Measurements from ENCODE around the gene NUDT13. TPM values are rescaled to one million over a fixed set of nuclear protein-coding genes. Genes with fewer than 3 reads are reported as not detected.
"Not testable (repeated sequence)": the region's sequence is repeated elsewhere in the genome, so short reads cannot be mapped to it uniquely, and the experiment has no call there.

NUDT13 gene
- total RNA-seq, 1 experiment from 2014 or later = 1.8 TPM

- H3K4me3 Mint-ChIP-seq (ENCODE audit: unreplicated experiment) = no peak overlapping the region
- TF ChIP-seq, protein P1, sequence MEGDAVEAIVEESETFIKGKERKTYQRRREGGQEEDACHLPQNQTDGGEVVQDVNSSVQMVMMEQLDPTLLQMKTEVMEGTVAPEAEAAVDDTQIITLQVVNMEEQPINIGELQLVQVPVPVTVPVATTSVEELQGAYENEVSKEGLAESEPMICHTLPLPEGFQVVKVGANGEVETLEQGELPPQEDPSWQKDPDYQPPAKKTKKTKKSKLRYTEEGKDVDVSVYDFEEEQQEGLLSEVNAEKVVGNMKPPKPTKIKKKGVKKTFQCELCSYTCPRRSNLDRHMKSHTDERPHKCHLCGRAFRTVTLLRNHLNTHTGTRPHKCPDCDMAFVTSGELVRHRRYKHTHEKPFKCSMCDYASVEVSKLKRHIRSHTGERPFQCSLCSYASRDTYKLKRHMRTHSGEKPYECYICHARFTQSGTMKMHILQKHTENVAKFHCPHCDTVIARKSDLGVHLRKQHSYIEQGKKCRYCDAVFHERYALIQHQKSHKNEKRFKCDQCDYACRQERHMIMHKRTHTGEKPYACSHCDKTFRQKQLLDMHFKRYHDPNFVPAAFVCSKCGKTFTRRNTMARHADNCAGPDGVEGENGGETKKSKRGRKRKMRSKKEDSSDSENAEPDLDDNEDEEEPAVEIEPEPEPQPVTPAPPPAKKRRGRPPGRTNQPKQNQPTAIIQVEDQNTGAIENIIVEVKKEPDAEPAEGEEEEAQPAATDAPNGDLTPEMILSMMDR (IDR thresholded peaks at IDR 0.05; ENCODE audit: unreplicated experiment) = no peak
- H3K9me3 Mint-ChIP-seq (ENCODE audit: unreplicated experiment) = no peaks in the 10 kb centered on the region
- POLR2A ChIA-PET = interaction anchor here (1.1 to 2.7 kb wide), 3 partner anchors 24 to 38 kb away, joined by 3 to 10 read pairs (median 9); partner anchors contain the start of genes NUDT13 and P4HA1
- CTCF ChIA-PET = interaction anchor here (0.7 to 1.2 kb wide), 2 partner anchors 24 to 1088 kb away, joined by 3 to 4 read pairs; no protein-coding TSS in a partner anchor
- H3K4me1 Mint-ChIP-seq (ENCODE audit: insufficient read depth, unreplicated experiment) = peaks cover 6% of the 10 kb centered on the region
- H3K36me3 Mint-ChIP-seq (ENCODE audit: insufficient read depth, unreplicated experiment) = peaks cover 100% of the 10 kb centered on the region
- H3K27me3 Mint-ChIP-seq (ENCODE audit: insufficient read depth, unreplicated experiment) = no peaks in the 10 kb centered on the region
- no peak overlapping the region for H3K27ac Mint-ChIP-seq (ENCODE audit: low read depth, unreplicated experiment)
- no peak for DNase-seq (ENCODE audit: unreplicated experiment)
- intact Hi-C loops (cut with micrococcal nuclease) = loop anchor here (5.0 kb wide), 1 partner anchor 37 kb away; the partner anchor contains the start of gene P4HA1
- BruUV-seq (replicated peaks) = no TSS peak
These were observed 24.5 kb downstream of the NUDT13 start for GRCh38 chr10:73134727-73135126.

DNA sequence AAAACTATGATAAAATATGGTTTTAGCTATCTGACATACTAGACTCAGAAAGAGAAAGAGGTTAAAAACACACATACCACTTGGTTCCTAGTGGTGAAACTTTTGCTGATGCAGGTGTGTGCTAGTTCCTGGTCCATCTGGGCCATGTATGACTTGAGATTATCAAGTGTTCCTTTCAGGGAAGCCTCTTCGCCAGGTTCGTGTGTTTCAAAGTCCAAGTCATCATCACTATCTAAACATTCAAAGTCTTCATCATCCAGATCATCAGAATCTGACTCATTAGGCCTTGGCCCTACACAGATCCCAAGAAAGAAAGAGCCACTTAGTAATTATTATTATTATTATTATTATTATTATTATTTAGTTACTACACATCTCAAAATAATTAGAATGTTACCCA, 26.4 kb downstream of the NUDT13 start:
- POLR2A ChIA-PET = interaction anchor here (1.3 to 2.7 kb wide), 5 partner anchors 26 to 40 kb away, joined by 3 to 10 read pairs (median 7); partner anchors contain the start of genes ECD, FAM149B1, NUDT13 and P4HA1
- CTCF ChIA-PET = interaction anchor here (2.0 kb wide), 1 partner anchor 41 kb away, joined by 6 read pairs; no protein-coding TSS in a partner anchor
- Mint-ChIP-seq H3K27ac (ENCODE audit: low read depth, unreplicated experiment) (no peak overlapping the region), H3K36me3 (ENCODE audit: insufficient read depth, unreplicated experiment) (peaks cover 93% of the 10 kb centered on the region), H3K27me3 (ENCODE audit: insufficient read depth, unreplicated experiment) (no peaks in the 10 kb centered on the region), H3K4me1 (ENCODE audit: insufficient read depth, unreplicated experiment) (peaks cover 6% of the 10 kb centered on the region), H3K4me3 (ENCODE audit: unreplicated experiment) (no peak overlapping the region), H3K9me3 (ENCODE audit: unreplicated experiment) (no peaks in the 10 kb centered on the region)
- no TSS peak for BruUV-seq (replicated peaks)
- no peak for DNase-seq (ENCODE audit: unreplicated experiment)
- intact Hi-C loops (cut with micrococcal nuclease) = no loop called here
- TF ChIP-seq, protein P1 (IDR thresholded peaks at IDR 0.05; ENCODE audit: unreplicated experiment) = no peak

DNA sequence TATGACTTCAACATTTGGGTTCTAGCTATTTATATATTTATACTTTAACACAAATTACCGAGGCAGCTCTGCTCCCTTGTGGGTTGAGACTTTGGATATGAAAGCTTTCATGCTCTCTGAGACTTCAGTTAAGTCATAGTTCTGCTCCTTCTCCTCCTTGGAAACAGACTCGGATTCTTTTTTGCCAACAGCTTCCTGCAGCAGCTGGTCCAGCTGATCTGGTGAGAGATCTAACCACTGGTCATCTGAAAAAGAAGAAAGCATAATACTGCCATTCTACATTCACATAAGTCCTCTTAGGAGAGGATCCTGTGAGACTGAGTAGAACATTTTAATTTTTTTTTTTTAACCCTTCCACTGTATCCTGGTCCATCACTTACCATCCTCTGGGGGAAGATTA, 29.0 kb downstream of the NUDT13 start:
- DNase-seq (ENCODE audit: unreplicated experiment) = no peak
- no TSS peak for BruUV-seq (replicated peaks)
- TF ChIP-seq, protein P1 (IDR thresholded peaks at IDR 0.05; ENCODE audit: unreplicated experiment) = no peak
- Mint-ChIP-seq H3K9me3 (ENCODE audit: unreplicated experiment) (no peaks in the 10 kb centered on the region), H3K27me3 (ENCODE audit: insufficient read depth, unreplicated experiment) (no peaks in the 10 kb centered on the region), H3K36me3 (ENCODE audit: insufficient read depth, unreplicated experiment) (peaks cover 91% of the 10 kb centered on the region), H3K27ac (ENCODE audit: low read depth, unreplicated experiment) (no peak overlapping the region), H3K4me1 (ENCODE audit: insufficient read depth, unreplicated experiment) (no peaks in the 10 kb centered on the region), H3K4me3 (ENCODE audit: unreplicated experiment) (no peak overlapping the region)
- intact Hi-C loops (cut with micrococcal nuclease) = no loop called here
- POLR2A ChIA-PET = interaction anchor here (1.3 to 2.1 kb wide), 2 partner anchors 27 to 43 kb away, joined by 5 to 11 read pairs; partner anchors contain the start of gene P4HA1
- CTCF ChIA-PET = interaction anchor here (0.6 to 2.3 kb wide), 7 partner anchors 19 to 692 kb away, joined by 3 to 9 read pairs (median 5); partner anchors contain the start of gene P4HA1

DNA sequence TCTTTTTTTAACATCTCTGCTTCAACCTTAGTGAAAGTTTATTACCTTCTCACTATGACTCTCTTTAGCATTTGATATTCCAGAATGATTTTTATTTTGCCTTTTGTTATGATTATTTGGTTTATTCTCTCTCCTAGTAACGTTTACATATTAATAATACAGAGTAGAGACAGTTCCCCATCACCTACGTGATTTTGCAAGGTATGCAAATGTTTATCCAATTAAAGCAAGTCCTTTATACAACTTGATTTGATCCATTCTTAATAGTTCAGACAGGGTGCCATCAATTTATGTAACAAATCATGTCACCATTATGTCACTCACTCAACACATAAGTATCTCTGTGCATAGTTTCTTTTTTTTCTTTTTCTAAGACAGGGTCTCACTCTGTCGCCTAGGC, 31.3 kb downstream of the NUDT13 start:
- POLR2A ChIA-PET = no interaction called here

DNA sequence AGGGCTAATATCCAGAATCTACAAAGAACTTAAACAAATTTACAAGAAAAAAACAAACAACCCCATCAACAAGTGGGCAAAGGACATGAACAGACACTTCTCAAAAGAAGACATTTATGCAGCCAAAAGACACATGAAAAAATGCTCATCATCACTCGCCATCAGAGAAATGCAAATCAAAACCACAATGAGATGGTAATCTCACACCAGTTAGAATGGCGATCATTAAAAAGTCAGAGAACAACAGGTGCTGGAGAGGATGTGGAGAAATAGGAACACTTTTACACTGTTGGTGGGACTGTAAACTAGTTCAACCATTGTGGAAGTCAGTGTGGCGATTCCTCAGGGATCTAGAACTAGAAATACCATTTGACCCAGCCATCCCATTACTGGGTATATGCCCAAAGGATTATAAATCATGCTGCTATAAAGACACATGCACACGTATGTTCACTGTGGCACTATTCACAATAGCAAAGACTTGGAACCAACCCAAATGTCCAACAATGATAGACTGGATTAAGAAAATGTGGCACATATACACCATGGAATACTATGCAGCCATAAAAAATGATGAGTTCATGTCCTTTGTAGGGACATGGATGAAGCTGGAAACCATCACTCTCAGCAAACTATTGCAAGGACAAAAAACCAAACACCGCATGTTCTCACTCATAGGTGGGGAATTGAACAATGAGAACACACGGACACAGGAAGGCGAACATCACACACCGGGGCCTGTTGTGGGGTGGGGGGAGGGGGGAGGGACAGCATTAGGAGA, 40.6 kb downstream of the NUDT13 start:
- intact Hi-C loops (cut with micrococcal nuclease); H3K9me3 Mint-ChIP-seq (ENCODE audit: unreplicated experiment); H3K27me3 Mint-ChIP-seq (ENCODE audit: insufficient read depth, unreplicated experiment); BruUV-seq (replicated peaks); H3K27ac Mint-ChIP-seq (ENCODE audit: low read depth, unreplicated experiment); H3K4me1 Mint-ChIP-seq (ENCODE audit: insufficient read depth, unreplicated experiment); H3K4me3 Mint-ChIP-seq (ENCODE audit: unreplicated experiment); POLR2A ChIA-PET; DNase-seq (ENCODE audit: unreplicated experiment): not testable (repeated sequence)
- CTCF ChIA-PET = interaction anchor here (0.9 kb wide), 1 partner anchor 89 kb away, joined by 4 read pairs; no protein-coding TSS in a partner anchor
- peaks cover 89% of the 10 kb centered on the region for H3K36me3 Mint-ChIP-seq (ENCODE audit: insufficient read depth, unreplicated experiment)

More for the DNA sequence above, 31.3 kb downstream of the NUDT13 start:
- Mint-ChIP-seq H3K9me3 (ENCODE audit: unreplicated experiment) (no peaks in the 10 kb centered on the region), H3K4me1 (ENCODE audit: insufficient read depth, unreplicated experiment) (no peaks in the 10 kb centered on the region), H3K27me3 (ENCODE audit: insufficient read depth, unreplicated experiment) (no peaks in the 10 kb centered on the region), H3K36me3 (ENCODE audit: insufficient read depth, unreplicated experiment) (peaks cover 87% of the 10 kb centered on the region), H3K27ac (ENCODE audit: low read depth, unreplicated experiment) (no peak overlapping the region), H3K4me3 (ENCODE audit: unreplicated experiment) (no peak overlapping the region)
- no TSS peak for BruUV-seq (replicated peaks)
- intact Hi-C loops (cut with micrococcal nuclease) = no loop called here
- CTCF ChIA-PET = interaction anchor here (2.2 kb wide), 1 partner anchor 17 kb away, joined by 5 read pairs; no protein-coding TSS in a partner anchor
- no peak for DNase-seq (ENCODE audit: unreplicated experiment)
- TF ChIP-seq, protein P1 (IDR thresholded peaks at IDR 0.05; ENCODE audit: unreplicated experiment) = no peak

Measured in MCF 10A (cell line).